Tibial artery (tissue), 4 donors: Measurements from ENCODE around the gene SALL2.

Source experiments
- DNase-seq, 2 donors: peaks; one replicate each; pipeline ENCODE4 v3.0.0-alpha.2; 2019
- H3K27ac ChIP-seq, 2 donors: fragments of 200-600 bp; sonication (generic) in 1 of 2; 1 replicate in 1 of 2; 2 replicates in 1 of 2; pipeline ENCODE4 v1.5.1; 2018 to 2019; ENCODE audit warnings: mild to moderate bottlenecking in 1 of 2
- H3K27me3 ChIP-seq, 2 donors: fragments of 200-600 bp; sonication (generic) in 1 of 2; one replicate each; pipeline versions ENCODE4 v1.5.1 to v1.6.0; 2016 to 2019
- H3K36me3 ChIP-seq, 3 donors: fragments of 200-600 bp; sonication (generic) in 2 of 3; one replicate each; pipeline ENCODE4 v1.5.1; 2016 to 2019; ENCODE audit warnings: mild to moderate bottlenecking in 2 of 3
- H3K4me1 ChIP-seq, 4 donors: fragments of 200-600 bp; sonication (generic) in 2 of 4; 1 replicate in 3 of 4; 2 replicates in 1 of 4; pipeline ENCODE4 v1.5.1; 2016 to 2019
- H3K4me3 ChIP-seq, 2 donors: fragments of 200-600 bp; sonication (generic) in 1 of 2; 1 replicate in 1 of 2; 2 replicates in 1 of 2; pipeline ENCODE4 v1.5.1; 2018 to 2019; ENCODE audit warnings: mild to moderate bottlenecking in 2 of 2
- H3K9me3 ChIP-seq, 3 donors: fragments of 200-600 bp; sonication (generic) in 1 of 3; one replicate each; pipeline ENCODE4 v1.5.1; 2016 to 2019
- intact Hi-C: fragments of 100-400 bp; cut with DNase I; formaldehyde crosslinking; loops from one replicate; pipeline ENCODE4 v1.15.0; 2023; ENCODE audit warnings: low total_unique reads
- TF ChIP-seq, protein P1 (sequence below), 2 experiments: fragments of 200-600 bp in 1 of 2; fragments of 450-650 bp in 1 of 2; IDR thresholded peaks; one replicate each; pipeline ENCODE4 v1.5.1; 2017 to 2019; ENCODE audit warnings: antibody characterized with exemption in 2 of 2, mild to moderate bottlenecking in 1 of 2, moderate library complexity in 1 of 2

SALL2 gene

GRCh38 chr14:21525571-21525961 lies 580 bp downstream of the SALL2 start:
- TF ChIP-seq, protein P1, sequence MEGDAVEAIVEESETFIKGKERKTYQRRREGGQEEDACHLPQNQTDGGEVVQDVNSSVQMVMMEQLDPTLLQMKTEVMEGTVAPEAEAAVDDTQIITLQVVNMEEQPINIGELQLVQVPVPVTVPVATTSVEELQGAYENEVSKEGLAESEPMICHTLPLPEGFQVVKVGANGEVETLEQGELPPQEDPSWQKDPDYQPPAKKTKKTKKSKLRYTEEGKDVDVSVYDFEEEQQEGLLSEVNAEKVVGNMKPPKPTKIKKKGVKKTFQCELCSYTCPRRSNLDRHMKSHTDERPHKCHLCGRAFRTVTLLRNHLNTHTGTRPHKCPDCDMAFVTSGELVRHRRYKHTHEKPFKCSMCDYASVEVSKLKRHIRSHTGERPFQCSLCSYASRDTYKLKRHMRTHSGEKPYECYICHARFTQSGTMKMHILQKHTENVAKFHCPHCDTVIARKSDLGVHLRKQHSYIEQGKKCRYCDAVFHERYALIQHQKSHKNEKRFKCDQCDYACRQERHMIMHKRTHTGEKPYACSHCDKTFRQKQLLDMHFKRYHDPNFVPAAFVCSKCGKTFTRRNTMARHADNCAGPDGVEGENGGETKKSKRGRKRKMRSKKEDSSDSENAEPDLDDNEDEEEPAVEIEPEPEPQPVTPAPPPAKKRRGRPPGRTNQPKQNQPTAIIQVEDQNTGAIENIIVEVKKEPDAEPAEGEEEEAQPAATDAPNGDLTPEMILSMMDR (IDR thresholded peaks at IDR 0.05) = no peak
- Histone ChIP-seq H3K27me3 (no peaks in the 10 kb centered on the region), H3K27ac (peak overlapping the region; percentile 77 to 79), H3K36me3 (peaks cover 0 to 23% (median 0%) of the 10 kb centered on the region in 3 donors), H3K9me3 (no peaks in the 10 kb centered on the region), H3K4me3 (peak overlapping the region; percentile 69 to 96), H3K4me1 (peaks cover 0 to 18% (median 9%) of the 10 kb centered on the region in 4 donors)
- no peak for DNase-seq
- intact Hi-C loops = no loop called here

GRCh38 chr14:21524575-21525490 lies 1.3 kb downstream of the SALL2 start:
- peak overlapping the region; percentile 77 to 79 for H3K27ac ChIP-seq
- H3K9me3 ChIP-seq = no peaks in the 10 kb centered on the region
- intact Hi-C loops = no loop called here
- H3K4me1 ChIP-seq = peaks cover 0 to 18% (median 9%) of the 10 kb centered on the region in 4 donors
- peaks cover 0 to 23% (median 0%) of the 10 kb centered on the region in 3 donors for H3K36me3 ChIP-seq
- no peaks in the 10 kb centered on the region for H3K27me3 ChIP-seq
- H3K4me3 ChIP-seq = peak overlapping the region; percentile 69 to 96
- TF ChIP-seq, protein P1 (IDR thresholded peaks at IDR 0.05) = no peak
- no peak for DNase-seq

DNA sequence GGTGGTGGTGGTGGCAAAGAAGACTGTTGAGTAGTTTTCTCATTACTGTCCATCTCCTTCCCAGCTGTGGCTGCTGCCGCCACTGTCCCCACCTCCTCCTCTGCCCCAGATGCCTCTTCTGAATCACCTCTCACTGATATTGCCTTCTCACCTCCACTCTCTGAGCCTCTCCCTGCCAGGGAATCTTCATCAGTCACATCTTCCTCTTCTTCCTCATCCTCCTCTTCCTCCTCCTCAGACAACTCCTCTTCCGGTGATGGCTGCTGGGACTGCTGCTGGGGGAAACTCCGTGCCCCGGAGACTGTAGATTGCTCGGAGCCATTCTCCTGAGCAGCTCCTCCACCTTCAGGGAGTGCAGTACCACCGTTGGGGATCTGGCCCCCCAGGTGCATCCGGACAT lies 2.9 kb downstream of the SALL2 start:
- intact Hi-C loops = no loop called here
- H3K4me3 ChIP-seq = no peak overlapping the region
- no peaks in the 10 kb centered on the region for H3K27me3 ChIP-seq
- TF ChIP-seq, protein P1 (IDR thresholded peaks at IDR 0.05) = no peak
- DNase-seq = no peak
- H3K36me3 ChIP-seq = peaks cover 0 to 23% (median 0%) of the 10 kb centered on the region in 3 donors
- H3K9me3 ChIP-seq = no peaks in the 10 kb centered on the region
- H3K4me1 ChIP-seq = peaks cover 0 to 18% (median 9%) of the 10 kb centered on the region in 4 donors
- no peak overlapping the region for H3K27ac ChIP-seq

GRCh38 chr14:21521501-21521900 lies 4.6 kb downstream of the SALL2 start:
- H3K4me3 ChIP-seq = no peak overlapping the region
- peaks cover 0 to 23% (median 0%) of the 10 kb centered on the region in 3 donors for H3K36me3 ChIP-seq
- no peaks in the 10 kb centered on the region for H3K27me3 ChIP-seq
- peaks cover 0 to 12% (median 3%) of the 10 kb centered on the region in 4 donors for H3K4me1 ChIP-seq
- no peaks in the 10 kb centered on the region for H3K9me3 ChIP-seq
- TF ChIP-seq, protein P1 (IDR thresholded peaks at IDR 0.05) = no peak
- intact Hi-C loops = no loop called here
- no peak overlapping the region for H3K27ac ChIP-seq
- no peak for DNase-seq

DNA sequence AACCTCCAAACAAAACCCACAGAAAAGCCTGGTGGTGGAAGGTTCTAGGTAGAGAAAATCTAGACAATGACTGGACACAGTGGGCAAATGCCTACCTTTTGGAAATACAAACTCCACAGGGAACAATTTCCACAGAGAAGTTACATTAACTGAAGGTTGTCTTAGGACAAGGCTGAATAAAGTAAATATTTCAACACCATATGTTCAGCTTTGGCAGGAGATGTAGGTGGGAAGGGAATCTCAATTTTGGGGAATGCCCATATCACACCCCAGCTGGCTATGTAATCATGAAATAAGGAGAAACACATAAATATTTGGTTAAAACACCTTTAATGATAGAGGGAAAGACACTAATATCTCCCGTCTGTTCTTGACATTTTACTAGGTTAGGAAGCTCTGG lies 5.4 kb downstream of the SALL2 start:
- no peak overlapping the region for H3K4me3 ChIP-seq
- intact Hi-C loops = no loop called here
- TF ChIP-seq, protein P1 (IDR thresholded peaks at IDR 0.05) = no peak
- peaks cover 0 to 11% (median 2%) of the 10 kb centered on the region in 4 donors for H3K4me1 ChIP-seq
- H3K9me3 ChIP-seq = no peaks in the 10 kb centered on the region
- H3K36me3 ChIP-seq = peaks cover 0 to 23% (median 0%) of the 10 kb centered on the region in 3 donors
- no peak overlapping the region for H3K27ac ChIP-seq
- no peak for DNase-seq
- no peaks in the 10 kb centered on the region for H3K27me3 ChIP-seq
